ENCODE results near the gene SSC4D.
"Not testable (repeated sequence)": the region's sequence is repeated elsewhere in the genome, so short reads cannot be mapped to it uniquely, and the experiment has no call there.

GRCh38 chr7:76437873-76438272 is 28.4 kb upstream of the SSC4D start:
- TF ChIP-seq EZH2 (IDR thresholded peaks at IDR 0.05; ENCODE audit: borderline replicate concordance, insufficient read depth, low read length, poor library complexity, severe bottlenecking); EP300 (conservative IDR thresholded peaks at IDR 0.05; ENCODE audit: poor library complexity, severe bottlenecking); REST (IDR thresholded peaks at IDR 0.05; ENCODE audit: borderline replicate concordance); MXI1 (conservative IDR thresholded peaks at IDR 0.05; ENCODE audit: poor library complexity, severe bottlenecking): not testable (repeated sequence)
- peak; percentile 50 for TF ChIP-seq CTCF (IDR thresholded peaks at IDR 0.05; ENCODE audit: poor library complexity, severe bottlenecking)
